GM18870 (cell line): ENCODE measurements around the gene LDLRAD3.
"Not testable (repeated sequence)": the region's sequence is repeated elsewhere in the genome, so short reads cannot be mapped to it uniquely, and the experiment has no call there.

Experiments used
- ATAC-seq: cut with Tn5 transposase; IDR thresholded peaks from one replicate; pipeline ENCODE4 v1.9.1; 2021; ENCODE audit warnings: moderate library complexity; ENCODE audit not compliant: unreplicated experiment

LDLRAD3 gene

GRCh38 chr11:35990816-35991215 lies 47.0 kb downstream of the LDLRAD3 start:
- ATAC-seq: no peak

GRCh38 chr11:35992548-35992947 lies 48.7 kb downstream of the LDLRAD3 start:
- ATAC-seq: no peak

GRCh38 chr11:35994421-35994820 lies 50.6 kb downstream of the LDLRAD3 start:
- ATAC-seq: no peak

GRCh38 chr11:35995681-35996271 lies 51.9 kb downstream of the LDLRAD3 start:
- ATAC-seq: no peak

- ATAC-seq: no peak
Observed at GRCh38 chr11:35997902-35998520, 54.1 kb downstream of the LDLRAD3 start.

- no peak for ATAC-seq
Observed at GRCh38 chr11:35998634-35999033, 54.8 kb downstream of the LDLRAD3 start.

GRCh38 chr11:36000616-36001190 lies 56.8 kb downstream of the LDLRAD3 start:
- no peak for ATAC-seq

GRCh38 chr11:36002196-36002595 lies 58.3 kb downstream of the LDLRAD3 start:
- ATAC-seq: no peak

- no peak for ATAC-seq
Observed at GRCh38 chr11:36002796-36003195, 58.9 kb downstream of the LDLRAD3 start.

- ATAC-seq: no peak
Observed at GRCh38 chr11:36006556-36006955, 62.7 kb downstream of the LDLRAD3 start.

- no peak for ATAC-seq
Observed at GRCh38 chr11:36007127-36007655, 63.3 kb downstream of the LDLRAD3 start.

- no peak for ATAC-seq
Observed at GRCh38 chr11:36008584-36008983, 64.7 kb downstream of the LDLRAD3 start.

GRCh38 chr11:36009473-36009872 lies 65.6 kb downstream of the LDLRAD3 start:
- ATAC-seq: no peak

GRCh38 chr11:36010010-36010740 lies 66.3 kb downstream of the LDLRAD3 start:
- no peak for ATAC-seq

- no peak for ATAC-seq
Observed at GRCh38 chr11:36011574-36011973, 67.7 kb downstream of the LDLRAD3 start.

GRCh38 chr11:36012455-36012854 lies 68.6 kb downstream of the LDLRAD3 start:
- no peak for ATAC-seq

GRCh38 chr11:36012979-36013378 lies 69.1 kb downstream of the LDLRAD3 start:
- no peak for ATAC-seq

GRCh38 chr11:36013446-36013845 lies 69.6 kb downstream of the LDLRAD3 start:
- ATAC-seq: not testable (repeated sequence)

- no peak for ATAC-seq
Observed at GRCh38 chr11:36013950-36014897, 70.4 kb downstream of the LDLRAD3 start.

GRCh38 chr11:36014898-36015665 lies 71.2 kb downstream of the LDLRAD3 start:
- no peak for ATAC-seq
